ENCODE results near the gene FAM89B.

Gene FAM89B

GRCh38 chr11:65571420-65571819 is 918 bp upstream of the FAM89B start:
- no peak overlapping the region for H2AFZ ChIP-seq (ENCODE audit: low read length)
- H3K4me1 ChIP-seq (ENCODE audit: low read length) = peaks cover 28% of the 10 kb centered on the region
- H3K27me3 ChIP-seq (replicated peaks; ENCODE audit: insufficient read depth, low read length) = no peaks in the 10 kb centered on the region
- H3K27ac ChIP-seq (ENCODE audit: low read length) = peak overlapping the region; percentile 92; the same call in 1 of the 2 replicates
- H3K4me3 ChIP-seq (ENCODE audit: low read length) = peak overlapping the region; percentile 98
- H3K9ac ChIP-seq (ENCODE audit: low read length) = peak overlapping the region; percentile 86; the same call in 1 of the 2 replicates
- no peaks in the 10 kb centered on the region for H4K20me1 ChIP-seq (ENCODE audit: insufficient read depth, low read length)
- H3F3A ChIP-seq (ENCODE audit: insufficient read depth, low read length) = peaks cover 53% of the 10 kb centered on the region
- H3K4me2 ChIP-seq (ENCODE audit: low read depth, low read length) = peak overlapping the region; percentile 93
- DNase-seq = no peak
- no peaks in the 10 kb centered on the region for H3K9me2 ChIP-seq (replicated peaks; ENCODE audit: insufficient read depth, low read length)
- TF ChIP-seq EZH2phosphoT487 (IDR thresholded peaks at IDR 0.05; ENCODE audit: low read length) (no peak), CTCF (IDR thresholded peaks at IDR 0.05; ENCODE audit: low read length) (no peak), EZH2 (optimal IDR thresholded peaks at IDR 0.05; ENCODE audit: low read depth, low read length) (no peak)
- no peaks in the 10 kb centered on the region for H3K36me3 ChIP-seq (replicated peaks; ENCODE audit: insufficient read depth, low read length)
- no peaks in the 10 kb centered on the region for H3K9me3 ChIP-seq (replicated peaks; ENCODE audit: insufficient read depth, low read length)
- H3K79me2 ChIP-seq (ENCODE audit: low read length) = peaks cover 66% of the 10 kb centered on the region

GRCh38 chr11:65571940-65572339 is 398 bp upstream of the FAM89B start:
- peaks cover 28% of the 10 kb centered on the region for H3K4me1 ChIP-seq (ENCODE audit: low read length)
- no peaks in the 10 kb centered on the region for H3K9me2 ChIP-seq (replicated peaks; ENCODE audit: insufficient read depth, low read length)
- DNase-seq = peak; percentile 51

GRCh38 chr11:65573391-65574079 is 1.2 kb downstream of the FAM89B start:
- Histone ChIP-seq H3K4me2 (ENCODE audit: low read depth, low read length) (peak overlapping the region; percentile 89), H3K4me1 (ENCODE audit: low read length) (peaks cover 35% of the 10 kb centered on the region), H3F3A (ENCODE audit: insufficient read depth, low read length) (peaks cover 53% of the 10 kb centered on the region), H3K36me3 (replicated peaks; ENCODE audit: insufficient read depth, low read length) (no peaks in the 10 kb centered on the region), H3K9ac (ENCODE audit: low read length) (peak overlapping the region; percentile 61), H4K20me1 (ENCODE audit: insufficient read depth, low read length) (no peaks in the 10 kb centered on the region), H3K4me3 (ENCODE audit: low read length) (peak overlapping the region; percentile 69), H3K9me3 (replicated peaks; ENCODE audit: insufficient read depth, low read length) (no peaks in the 10 kb centered on the region), H3K79me2 (ENCODE audit: low read length) (peaks cover 73% of the 10 kb centered on the region), H3K27ac (ENCODE audit: low read length) (peak overlapping the region; percentile 83), H2AFZ (ENCODE audit: low read length) (no peak overlapping the region), H3K27me3 (replicated peaks; ENCODE audit: insufficient read depth, low read length) (no peaks in the 10 kb centered on the region), H3K9me2 (replicated peaks; ENCODE audit: insufficient read depth, low read length) (no peaks in the 10 kb centered on the region)
- DNase-seq = peak; percentile 29
- TF ChIP-seq CTCF (IDR thresholded peaks at IDR 0.05; ENCODE audit: low read length) = no peak
- no peak for TF ChIP-seq EZH2phosphoT487 (IDR thresholded peaks at IDR 0.05; ENCODE audit: low read length)
- TF ChIP-seq EZH2 (optimal IDR thresholded peaks at IDR 0.05; ENCODE audit: low read depth, low read length) = no peak

More at GRCh38 chr11:65571940-65572339, 398 bp upstream of the FAM89B start:
- no peaks in the 10 kb centered on the region for H3K9me3 ChIP-seq (replicated peaks; ENCODE audit: insufficient read depth, low read length)
- H3K9ac ChIP-seq (ENCODE audit: low read length) = peak overlapping the region; percentile 9; the same call in 1 of the 2 replicates
- H3K36me3 ChIP-seq (replicated peaks; ENCODE audit: insufficient read depth, low read length) = no peaks in the 10 kb centered on the region
- H3F3A ChIP-seq (ENCODE audit: insufficient read depth, low read length) = peaks cover 53% of the 10 kb centered on the region
- TF ChIP-seq CTCF (IDR thresholded peaks at IDR 0.05; ENCODE audit: low read length) (peak; percentile 61), EZH2 (optimal IDR thresholded peaks at IDR 0.05; ENCODE audit: low read depth, low read length) (no peak), EZH2phosphoT487 (IDR thresholded peaks at IDR 0.05; ENCODE audit: low read length) (no peak)
- peak overlapping the region; percentile 98 for H3K4me3 ChIP-seq (ENCODE audit: low read length)
- H3K4me2 ChIP-seq (ENCODE audit: low read depth, low read length) = peak overlapping the region; percentile 93
- no peaks in the 10 kb centered on the region for H3K27me3 ChIP-seq (replicated peaks; ENCODE audit: insufficient read depth, low read length)
- peaks cover 68% of the 10 kb centered on the region for H3K79me2 ChIP-seq (ENCODE audit: low read length)
- H2AFZ ChIP-seq (ENCODE audit: low read length) = no peak overlapping the region
- peak overlapping the region; percentile 40; the same call in 1 of the 2 replicates for H3K27ac ChIP-seq (ENCODE audit: low read length)
- no peaks in the 10 kb centered on the region for H4K20me1 ChIP-seq (ENCODE audit: insufficient read depth, low read length)

Data from MM.1S (cell line).